IMR-90 (cell line): ENCODE data around the gene BRINP1. TPM values are rescaled to one million over a fixed set of nuclear protein-coding genes. Genes with fewer than 3 reads are reported as not detected.

Experiments used
- ATAC-seq: fragments of 200-7000 bp; cut with Tn5 transposase; 2 replicates; pipeline ENCODE4 v1.9.1; 2020; ENCODE audit warnings: low read depth, mild to moderate bottlenecking, moderate library complexity
- BruUV-seq: library from RNA; stranded (reverse); fragments of 400-500 nt; replicated peaks from 2 replicates; lab custom pipeline; 2021; lab: Mats Ljungman, UMichigan
- CTCF ChIA-PET: fragments of 300-600 bp; formaldehyde crosslinking; extraction: SDS; loops from one replicate; lab custom pipeline; 2021; ENCODE audit warnings: antibody characterized with exemption; lab: Yijun Ruan, JAX
- POLR2A ChIA-PET: fragments of 300-600 bp; sonication (Branson Sonifier 250); formaldehyde crosslinking; loops from one replicate; lab custom pipeline; 2022; ENCODE audit warnings: antibody characterized with exemption; ENCODE audit not compliant: unreplicated experiment; lab: Charles Lee
- DNase-seq: peaks from one replicate; pipeline ENCODE4 v3.0.0; 2013
- H2AFZ ChIP-seq: replicated peaks from 2 replicates; pipeline ENCODE3; 2013; ENCODE audit warnings: low read length, mild to moderate bottlenecking; ENCODE audit not compliant: poor library complexity
- H2AK5ac ChIP-seq: 2 replicates; pipeline ENCODE4 v1.6.1; 2013; ENCODE audit warnings: low read depth, low read length, inconsistent platforms
- H2AK9ac ChIP-seq: replicated peaks from 2 replicates; pipeline ENCODE3; 2013; ENCODE audit warnings: mild to moderate bottlenecking, low read depth, low read length, moderate library complexity; ENCODE audit not compliant: poor library complexity
- H2BK120ac ChIP-seq: 2 replicates; pipeline ENCODE4 v1.6.1; 2013; ENCODE audit warnings: low read depth, low read length, inconsistent platforms
- H2BK15ac ChIP-seq: 3 replicates; pipeline ENCODE4 v1.6.1; 2013; ENCODE audit warnings: low read depth, low read length, inconsistent platforms
- H2BK20ac ChIP-seq: 2 replicates; pipeline ENCODE4 v1.6.1; 2013; ENCODE audit warnings: low read depth, mild to moderate bottlenecking, inconsistent platforms, low read length, moderate library complexity
- H2BK5ac ChIP-seq: 2 replicates; pipeline ENCODE4 v1.6.1; 2013; ENCODE audit warnings: mild to moderate bottlenecking, low read depth, low read length, inconsistent platforms; ENCODE audit not compliant: poor library complexity, severe bottlenecking
- H3K14ac ChIP-seq: replicated peaks from 2 replicates; pipeline ENCODE4 v1.6.1; 2013; ENCODE audit warnings: low read depth, low read length, inconsistent platforms
- H3K18ac ChIP-seq: 2 replicates; pipeline ENCODE4 v1.6.1; 2013; ENCODE audit warnings: low read depth, low read length, control low read depth
- H3K23ac ChIP-seq: 2 replicates; pipeline ENCODE4 v1.6.1; 2013; ENCODE audit warnings: low read depth, low read length, inconsistent platforms
- H3K27ac ChIP-seq: 2 replicates; pipeline ENCODE4 v1.5.1; 2013; ENCODE audit warnings: mild to moderate bottlenecking, control low read depth, low read length; ENCODE audit not compliant: insufficient read depth
- H3K27me3 ChIP-seq: 2 replicates; pipeline ENCODE4 v1.6.1; 2013; ENCODE audit warnings: low read length; ENCODE audit not compliant: control insufficient read depth, insufficient read depth
- H3K36me3 ChIP-seq: 2 replicates; pipeline ENCODE4 v1.6.1; 2013; ENCODE audit warnings: low read length, mixed read lengths; ENCODE audit not compliant: control insufficient read depth, insufficient read depth
- H3K4ac ChIP-seq: 2 replicates; pipeline ENCODE4 v1.6.1; 2013; ENCODE audit warnings: low read depth, low read length, inconsistent platforms
- H3K4me1 ChIP-seq: 2 replicates; pipeline ENCODE4 v1.6.1; 2013; ENCODE audit warnings: low read length, mixed read lengths; ENCODE audit not compliant: control insufficient read depth, insufficient read depth
- H3K4me2 ChIP-seq: 2 replicates; pipeline ENCODE4 v1.6.1; 2013; ENCODE audit warnings: low read depth, mild to moderate bottlenecking, control low read depth, low read length, moderate library complexity
- H3K4me3 ChIP-seq: 2 replicates; pipeline ENCODE4 v1.5.1; 2013; ENCODE audit warnings: low read depth, mild to moderate bottlenecking, control low read depth, low read length, moderate library complexity; ENCODE audit not compliant: insufficient read depth
- H3K56ac ChIP-seq: 2 replicates; pipeline ENCODE4 v1.6.1; 2013; ENCODE audit warnings: low read length, inconsistent platforms; ENCODE audit not compliant: insufficient read depth; ENCODE audit errors: extremely low read depth
- H3K79me1 ChIP-seq, 2 experiments: 2 replicates each; pipeline ENCODE4 v1.6.1; 2013; ENCODE audit warnings: low read length in 2 of 2, inconsistent platforms in 1 of 2, low read depth in 1 of 2
- H3K9ac ChIP-seq: 2 replicates; pipeline ENCODE4 v1.6.1; 2013; ENCODE audit warnings: low read depth, low read length, control low read depth
- H3K9me1 ChIP-seq: 2 replicates; pipeline ENCODE4 v1.6.1; 2013; ENCODE audit warnings: low read length, inconsistent platforms; ENCODE audit not compliant: insufficient read depth
- H3K9me3 ChIP-seq: 2 replicates; pipeline ENCODE4 v1.6.1; 2013; ENCODE audit warnings: low read length; ENCODE audit not compliant: control insufficient read depth, insufficient read depth
- H4K20me1 ChIP-seq: 2 replicates; pipeline ENCODE4 v1.6.1; 2013; ENCODE audit warnings: low read length, inconsistent platforms; ENCODE audit not compliant: insufficient read depth
- H4K5ac ChIP-seq: 2 replicates; pipeline ENCODE4 v1.6.1; 2013; ENCODE audit warnings: mild to moderate bottlenecking, low read depth, low read length, control low read depth
- H4K8ac ChIP-seq, 2 experiments: 2 replicates each; pipeline ENCODE4 v1.6.1; 2013; ENCODE audit warnings: low read depth in 2 of 2, low read length in 2 of 2, control low read depth in 1 of 2, inconsistent platforms in 1 of 2
- H4K91ac ChIP-seq: 2 replicates; pipeline ENCODE4 v1.6.1; 2013; ENCODE audit warnings: low read depth, low read length, inconsistent platforms; ENCODE audit not compliant: insufficient read depth
- CEBPB ChIP-seq: IDR thresholded peaks from 2 replicates; pipeline ENCODE4 v1.6.1; 2012; ENCODE audit warnings: low read depth, low read length, improper control_type of control experiment
- CHD1 ChIP-seq: IDR thresholded peaks from 2 replicates; pipeline ENCODE4 v1.6.1; 2012; ENCODE audit warnings: low read depth, low read length, improper control_type of control experiment
- CTCF ChIP-seq: conservative IDR thresholded peaks from 2 replicates; pipeline ENCODE4 v1.5.1; 2012; ENCODE audit warnings: mild to moderate bottlenecking, low read depth, low read length, improper control_type of control experiment
- ELK1 ChIP-seq: fragments of 150-350 bp; IDR thresholded peaks from 2 replicates; pipeline ENCODE4 v1.6.1; 2016; ENCODE audit warnings: low read depth, mild to moderate bottlenecking, low read length, moderate library complexity, borderline replicate concordance
- FOS ChIP-seq: fragments of 150-350 bp; IDR thresholded peaks from 2 replicates; pipeline ENCODE4 v1.6.1; 2016; ENCODE audit warnings: low read depth, low read length
- MAFK ChIP-seq: IDR thresholded peaks from 2 replicates; pipeline ENCODE4 v1.6.1; 2012; ENCODE audit warnings: low read depth, low read length, improper control_type of control experiment
- MAZ ChIP-seq: IDR thresholded peaks from 2 replicates; pipeline ENCODE4 v1.6.1; 2012; ENCODE audit warnings: low read depth, mild to moderate bottlenecking, low read length, improper control_type of control experiment, moderate library complexity, borderline replicate concordance
- NFE2L2 ChIP-seq: fragments of 150-350 bp; IDR thresholded peaks from 2 replicates; pipeline ENCODE4 v1.6.1; 2016; ENCODE audit warnings: low read depth, mild to moderate bottlenecking, low read length
- POLR2A ChIP-seq: IDR thresholded peaks from 2 replicates; pipeline ENCODE4 v1.6.1; 2012; ENCODE audit warnings: mild to moderate bottlenecking, low read depth, low read length
- RAD21 ChIP-seq: IDR thresholded peaks from 2 replicates; pipeline ENCODE4 v1.6.1; 2012; ENCODE audit warnings: low read length, improper control_type of control experiment
- RCOR1 ChIP-seq: IDR thresholded peaks from 2 replicates; pipeline ENCODE4 v1.6.1; 2012; ENCODE audit warnings: mild to moderate bottlenecking, low read length, improper control_type of control experiment; ENCODE audit not compliant: insufficient replicate concordance
- RFX5 ChIP-seq: IDR thresholded peaks from 2 replicates; pipeline ENCODE4 v1.8.0; 2012; ENCODE audit warnings: low read depth, mild to moderate bottlenecking, low read length, moderate library complexity
- USF2 ChIP-seq: fragments of 150-350 bp; IDR thresholded peaks from 2 replicates; pipeline ENCODE4 v1.6.1; 2017; ENCODE audit warnings: mild to moderate bottlenecking, antibody characterized with exemption, low read length, low read depth
- WGBS, 2 experiments: methylation state at CpG; one replicate each; pipeline versions ENCODE4 v1.1.5 to v1.1.7; 2013; ENCODE audit warnings: missing lambda C conversion rate in 2 of 2; ENCODE audit not compliant: insufficient read length in 1 of 2; ENCODE audit errors: extremely low coverage in 2 of 2; 5-methylcytosine and 5-hydroxymethylcytosine counted together
- dilution Hi-C: fragments of 300-500 bp; cut with HindIII; formaldehyde crosslinking; loops from one replicate; pipeline ENCODE4 v1.14.3; 2018; ENCODE audit warnings: low sequenced_read_pairs; ENCODE audit not compliant: unreplicated experiment
- in situ Hi-C: fragments of 300-500 bp; cut with MboI; formaldehyde crosslinking; loops from 3 replicates; pipeline ENCODE4 v1.14.3; 2019; ENCODE audit warnings: low sequenced_read_pairs, inconsistent platforms, mixed read lengths
- intact Hi-C: fragments of 100-400 bp; cut with micrococcal nuclease; formaldehyde crosslinking; loops from 2 replicates; pipeline ENCODE4 v1.10.0; 2022
- polyA plus RNA-seq, 3 experiments: library from polyadenylated mRNA; depleted of rRNA; stranded (reverse); fragments of >200 nt; gene quantifications; 2 replicates each; pipeline ENCODE4 v1.2.3, GENCODE V29; 2012; ENCODE audit warnings: low replicate concordance in 1 of 3
- total RNA-seq: library from RNA; depleted of rRNA; stranded (reverse); fragments of >200 nt; gene quantifications from 2 replicates; pipeline ENCODE4 v1.2.3, GENCODE V29; 2012

Gene BRINP1
- total and polyA plus RNA-seq, 2 of the 4 experiments (the other 2 are of a cell fraction), result under 0.01 TPM; not detected in 1

- H2BK15ac ChIP-seq, result no peak overlapping the region
- no peak overlapping the region for H2AK5ac ChIP-seq
- H3K4me3 ChIP-seq, result no peak overlapping the region
- no peak for DNase-seq
- H3K9ac ChIP-seq, result no peak overlapping the region
- no peak overlapping the region for H2AFZ ChIP-seq
- H2BK20ac ChIP-seq, result no peak overlapping the region
- no peak overlapping the region for H3K56ac ChIP-seq
- no peak overlapping the region for H3K23ac ChIP-seq
- no peaks in the 10 kb centered on the region for H4K20me1 ChIP-seq
- no peak overlapping the region for H2AK9ac ChIP-seq
- dilution Hi-C loops (no loop called here), in situ Hi-C loops (no loop called here), intact Hi-C loops (no loop called here)
- ATAC-seq, result no peak
- H3K27me3 ChIP-seq, result no peaks in the 10 kb centered on the region
- H3K36me3 ChIP-seq, result no peaks in the 10 kb centered on the region
- TF ChIP-seq POLR2A (no peak), RCOR1 (no peak), FOS (no peak), CHD1 (no peak), MAFK (no peak), RFX5 (no peak), CTCF (no peak), CEBPB (no peak), MAZ (no peak), RAD21 (no peak), NFE2L2 (no peak), ELK1 (no peak), USF2 (no peak)
- no peak overlapping the region for H3K4me2 ChIP-seq
- H3K9me1 ChIP-seq, result no peaks in the 10 kb centered on the region
- no peaks in the 10 kb centered on the region for H3K79me1 ChIP-seq
- peaks cover 9% of the 10 kb centered on the region for H3K9me3 ChIP-seq
- no TSS peak for BruUV-seq
- no peak overlapping the region for H2BK120ac ChIP-seq
- no peak overlapping the region for H2BK5ac ChIP-seq
- no peak overlapping the region for H4K5ac ChIP-seq
- WGBS, 2 experiments, result no CpG with 5 or more reads among the region's 1 CpG
- H3K4ac ChIP-seq, result no peak overlapping the region
- H3K18ac ChIP-seq, result no peak overlapping the region
- no peak overlapping the region for H3K14ac ChIP-seq
- H4K91ac ChIP-seq, result no peak overlapping the region
- H3K27ac ChIP-seq, result no peak overlapping the region
- ChIA-PET CTCF (no interaction called here), POLR2A (no interaction called here)
- no peaks in the 10 kb centered on the region for H3K4me1 ChIP-seq
- no peak overlapping the region for H4K8ac ChIP-seq
Observed at GRCh38 chr9:119165131-119165530, 204.1 kb downstream of the BRINP1 start.
